ENCODE measurements around the gene MCM9.

MCM9 gene

GRCh38 chr6:118791499-118791898 lies 143.5 kb downstream of the MCM9 start:
- no peak for DNase-seq

GRCh38 chr6:118789954-118790353 lies 145.0 kb downstream of the MCM9 start:
- no peak for DNase-seq

GRCh38 chr6:118789419-118789818 lies 145.5 kb downstream of the MCM9 start:
- DNase-seq: no peak

DNA sequence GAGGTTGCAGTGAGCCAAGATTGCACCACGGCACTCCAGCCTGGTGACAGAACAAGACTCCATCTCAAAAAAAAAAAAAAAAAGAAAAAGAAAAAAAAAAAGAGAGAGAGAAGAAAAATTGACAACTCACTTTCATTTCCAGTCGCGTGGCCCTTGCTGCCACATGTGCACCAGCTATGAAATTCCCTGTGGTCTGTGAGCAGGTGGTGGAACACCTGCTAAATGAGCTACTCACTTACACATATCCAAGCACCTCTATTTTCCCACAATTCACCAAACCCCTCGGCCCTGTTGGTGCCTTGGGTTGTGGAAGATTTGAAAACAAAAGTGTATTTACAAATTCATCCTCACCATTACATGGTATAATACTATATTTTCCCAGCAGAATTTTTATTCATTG lies 146.3 kb downstream of the MCM9 start:
- DNase-seq: no peak

DNA sequence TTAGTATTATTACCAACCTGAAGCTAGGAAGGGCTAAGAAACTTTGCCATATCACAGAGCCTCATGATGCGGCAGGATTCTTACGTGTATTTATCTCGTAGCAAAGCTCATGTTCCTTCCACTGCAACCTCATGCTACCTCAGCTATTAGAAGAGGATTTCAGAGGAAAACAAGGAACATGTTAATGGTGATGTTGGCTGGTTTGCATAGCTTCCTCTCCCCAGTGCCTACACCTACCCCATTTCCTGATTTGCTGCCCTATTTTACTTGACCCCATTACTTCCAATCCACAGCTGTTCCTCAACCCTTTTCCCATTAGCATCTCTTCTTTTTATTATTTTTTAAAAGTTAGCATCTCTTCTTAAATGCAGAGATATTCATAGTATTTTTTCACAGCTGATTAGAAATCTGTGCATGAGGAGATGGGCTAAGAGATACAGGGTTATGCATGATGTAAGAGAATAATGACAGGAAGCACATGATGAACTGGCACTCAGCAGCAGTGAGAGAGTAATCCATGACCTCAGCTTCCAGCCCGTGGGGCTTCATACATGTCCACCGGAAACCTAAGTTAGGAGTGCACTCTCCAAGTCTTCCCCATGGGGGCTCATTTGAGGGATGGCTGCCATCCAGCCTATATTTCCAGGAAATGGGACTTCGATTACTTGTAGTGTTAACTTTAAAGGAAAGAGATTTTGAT lies 147.1 kb downstream of the MCM9 start:
- DNase-seq: peak; percentile 35

GRCh38 chr6:118786596-118787453 lies 148.1 kb downstream of the MCM9 start:
- DNase-seq: no peak

- no peak for DNase-seq
Measured at GRCh38 chr6:118785601-118786000, 149.4 kb downstream of the MCM9 start.

- DNase-seq: no peak
Measured at GRCh38 chr6:118784641-118785164, 150.3 kb downstream of the MCM9 start.

DNA sequence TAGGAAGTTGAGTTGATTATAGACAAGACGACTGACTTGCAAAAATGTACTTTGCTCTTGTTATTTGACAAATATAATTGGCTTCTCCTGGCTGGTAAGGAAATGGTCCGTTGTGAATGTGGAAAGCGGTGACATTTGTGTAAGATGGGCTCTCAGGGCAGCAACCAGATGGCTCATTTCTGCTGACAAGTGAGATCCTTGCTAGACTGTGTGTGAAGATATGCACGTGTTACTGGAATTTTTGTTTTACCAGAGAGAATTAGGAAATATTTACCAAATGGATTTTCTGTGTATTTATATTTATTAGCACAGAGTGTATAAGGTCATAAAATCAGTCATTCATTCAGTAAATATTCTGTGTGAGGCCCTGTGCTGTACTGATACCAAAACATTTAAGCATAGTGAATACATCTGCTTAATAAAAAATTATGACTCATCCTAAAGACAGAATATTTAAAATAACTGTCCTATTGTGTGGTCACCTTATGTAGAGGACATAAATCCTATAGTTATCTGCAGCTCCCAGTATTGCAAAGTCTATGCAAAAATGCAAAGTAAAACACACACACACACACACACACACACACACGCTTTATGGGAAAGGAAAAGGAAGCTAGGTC lies 150.9 kb downstream of the MCM9 start:
- peak; percentile 35 for DNase-seq

DNA sequence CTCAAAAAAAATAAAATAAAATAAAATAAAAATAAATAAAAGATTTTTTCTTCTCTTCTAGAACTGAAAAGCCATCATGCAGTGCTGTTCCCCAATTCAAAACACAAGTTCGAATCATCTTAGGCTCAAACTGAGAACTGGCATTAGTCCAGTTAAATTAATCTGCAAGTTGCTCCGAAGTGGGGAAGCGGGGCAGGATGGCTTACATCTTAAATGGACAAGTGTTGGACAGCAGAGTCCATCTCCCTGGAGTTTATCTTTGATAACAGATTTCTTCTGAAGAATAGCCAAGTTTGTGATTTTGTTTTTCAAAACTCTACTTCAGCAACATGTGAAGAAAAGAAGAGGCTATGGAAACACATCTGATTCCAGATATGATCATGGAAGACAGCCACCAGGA lies 152.3 kb downstream of the MCM9 start:
- DNase-seq: no peak

DNA sequence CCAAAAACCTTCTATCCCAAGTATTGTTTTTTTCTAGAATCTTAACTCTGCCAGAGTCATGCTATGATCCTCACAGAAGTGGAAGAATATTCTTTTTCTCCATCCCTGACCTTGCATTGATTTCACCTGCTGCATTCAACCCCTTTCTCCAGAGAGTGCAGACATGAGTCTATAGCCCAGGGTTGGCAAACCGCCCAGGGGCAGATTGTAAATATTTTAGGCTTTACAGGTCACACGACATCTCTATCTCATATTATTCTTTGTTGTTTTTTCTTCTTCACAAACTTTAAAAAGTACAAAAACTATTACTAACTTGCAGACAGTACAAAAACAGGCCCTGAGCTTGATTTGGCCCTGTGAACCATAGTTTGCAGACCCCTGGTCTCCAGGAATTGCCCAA lies 153.1 kb downstream of the MCM9 start:
- no peak for DNase-seq

GRCh38 chr6:118780668-118781067 lies 154.3 kb downstream of the MCM9 start:
- DNase-seq: no peak

DNA sequence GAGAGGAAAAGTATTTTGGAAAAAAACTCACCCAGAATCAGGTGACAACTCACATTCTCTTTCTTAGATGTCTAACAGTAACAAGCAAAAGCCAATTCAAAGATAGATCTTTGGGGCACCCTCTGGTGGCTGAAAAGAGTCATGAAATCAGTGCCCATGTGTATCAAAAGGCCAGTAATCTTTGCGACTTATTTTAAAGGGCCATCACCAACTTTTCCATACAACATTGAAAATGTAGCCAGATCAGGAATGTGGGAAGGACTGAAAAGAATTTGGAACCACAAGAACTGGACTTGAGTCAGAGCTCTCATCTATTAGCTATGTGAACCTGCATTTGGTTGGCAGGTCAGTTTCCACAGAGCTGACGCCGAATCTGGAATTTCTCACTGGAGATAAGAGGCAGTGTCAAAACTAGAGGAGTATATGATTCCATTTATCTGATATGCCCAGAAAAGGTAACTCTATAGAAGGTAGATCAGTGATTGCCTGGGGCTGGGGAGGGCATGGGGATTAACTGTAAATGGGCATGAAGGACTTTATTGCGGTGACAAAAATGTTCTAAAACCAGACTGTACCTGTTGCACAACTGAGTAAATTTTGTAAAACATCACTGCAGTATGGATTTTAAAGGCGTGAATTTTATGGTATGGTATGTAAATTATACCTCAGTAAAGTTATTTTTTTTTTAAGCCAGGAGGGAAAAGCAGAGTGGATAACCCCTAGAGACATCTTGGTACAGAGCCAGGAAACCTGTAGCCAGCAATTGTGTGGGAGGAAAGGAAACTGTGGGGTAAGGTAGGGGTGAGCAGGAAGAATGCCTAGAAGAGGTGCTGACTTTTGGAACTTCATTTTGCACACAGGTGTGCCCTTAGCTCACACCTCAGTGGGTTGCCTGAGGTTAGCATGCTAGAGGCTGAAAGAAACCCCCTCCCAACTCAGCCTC lies 158.1 kb downstream of the MCM9 start:
- DNase-seq: peak; percentile 82

- no peak for DNase-seq
Measured at GRCh38 chr6:118775381-118775780, 159.6 kb downstream of the MCM9 start.

GRCh38 chr6:118774581-118774980 lies 160.4 kb downstream of the MCM9 start:
- DNase-seq: peak; percentile 18

DNA sequence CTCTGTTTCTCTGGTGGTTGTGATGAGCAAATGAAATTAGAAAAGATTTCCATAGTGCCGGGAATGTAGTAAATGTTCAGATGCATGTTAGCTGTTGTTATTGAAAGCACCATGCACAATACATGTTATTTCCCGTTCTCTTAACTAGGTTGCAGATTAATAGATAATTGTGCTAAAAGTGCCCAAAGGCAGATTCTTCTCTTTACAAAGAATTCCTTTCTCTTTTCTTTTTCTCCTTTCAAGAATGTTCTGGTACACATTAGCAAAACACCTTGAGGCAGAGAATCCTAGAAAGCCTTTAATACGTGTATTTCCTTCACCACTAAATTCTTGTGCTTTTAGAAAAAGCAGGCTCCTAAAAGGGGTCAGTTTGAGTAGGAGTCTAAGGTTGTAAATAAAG lies 162.1 kb downstream of the MCM9 start:
- no peak for DNase-seq

DNA sequence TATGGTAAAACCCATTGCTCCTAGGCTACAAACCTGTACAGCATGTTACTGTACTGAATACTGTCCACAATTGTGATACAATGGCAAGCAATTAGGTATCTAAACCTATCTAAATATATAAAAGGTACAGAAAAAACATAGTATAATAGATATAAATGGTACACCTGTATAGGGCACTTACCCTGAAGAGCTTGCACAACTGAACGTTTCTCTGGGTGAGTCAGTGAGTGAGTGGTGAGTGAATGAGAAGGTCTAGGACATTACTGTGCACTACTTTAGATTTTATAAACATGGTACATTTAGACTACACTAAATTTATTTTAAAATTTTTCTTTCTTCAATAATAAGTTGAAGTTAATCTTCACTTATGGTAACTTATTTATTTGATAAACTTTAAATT lies 163.7 kb downstream of the MCM9 start:
- no peak for DNase-seq

DNA sequence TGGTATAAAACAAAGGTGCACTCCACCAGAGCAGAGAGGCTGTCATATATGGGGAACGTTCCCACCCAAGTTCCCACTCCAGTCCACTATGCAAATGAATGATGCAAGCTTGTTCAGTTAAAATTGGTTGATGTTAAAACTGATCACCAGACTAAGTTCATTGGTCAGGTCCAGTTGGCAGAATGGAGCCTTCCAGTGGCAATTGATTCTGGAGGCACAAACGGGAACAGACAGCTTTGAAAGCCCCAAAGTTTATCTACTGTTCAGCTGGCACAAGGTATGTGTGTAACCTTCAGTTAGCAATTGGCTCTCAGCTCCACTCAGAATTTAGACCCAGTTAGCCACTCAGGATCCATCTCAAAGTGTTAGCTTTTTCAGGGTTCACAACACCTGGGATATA lies 164.1 kb downstream of the MCM9 start:
- no peak for DNase-seq

DNA sequence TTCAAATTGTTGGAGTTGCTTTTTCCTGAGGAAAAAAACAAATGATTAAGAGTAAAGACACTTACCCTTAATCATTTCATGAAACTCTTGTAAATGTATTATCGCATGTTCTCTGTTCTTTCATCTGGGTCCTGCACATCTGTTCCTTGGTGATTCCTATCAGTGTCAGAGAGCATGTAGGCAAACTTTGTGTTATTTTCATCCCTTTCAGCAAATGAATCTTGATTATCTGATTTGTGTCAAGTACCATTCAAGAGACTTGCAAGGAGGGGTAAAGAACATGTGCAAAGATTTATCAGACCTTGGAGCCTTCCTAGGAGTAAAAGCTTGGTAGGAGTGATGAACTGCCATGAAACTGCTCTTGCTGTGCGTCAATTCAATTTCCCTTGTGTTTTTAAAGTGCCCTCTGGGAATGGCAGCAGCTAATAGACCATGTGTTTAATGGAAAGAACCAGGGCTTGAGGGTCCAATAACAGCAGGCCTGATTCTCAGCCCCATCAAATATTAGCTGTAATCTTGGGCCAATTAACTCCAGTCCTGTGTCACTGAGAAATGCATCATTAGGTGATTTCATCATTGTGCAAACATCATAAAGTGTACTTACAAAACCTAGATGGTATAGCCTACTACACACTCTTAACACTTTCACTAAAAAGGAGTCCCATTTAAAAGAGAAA lies 164.7 kb downstream of the MCM9 start:
- no peak for DNase-seq

GRCh38 chr6:118768904-118769325 lies 166.0 kb downstream of the MCM9 start:
- no peak for DNase-seq

- DNase-seq: no peak
Measured at GRCh38 chr6:118768441-118768840, 166.5 kb downstream of the MCM9 start.

- peak; percentile 79 for DNase-seq
Measured at GRCh38 chr6:118765316-118765715, 169.6 kb downstream of the MCM9 start.
